GM10847 (cell line): Measurements from ENCODE around the gene PRPF31.

ENCODE experiments used
- POLR2A ChIP-seq: IDR thresholded peaks from 2 replicates; pipeline ENCODE4 v1.6.1; 2011; ENCODE audit not compliant: insufficient read length; ENCODE audit errors: extremely low read depth

Gene PRPF31

GRCh38 chr19:54115109-54116063 is at the start of gene PRPF31, which contains the start of gene TFPT:
TSS of gene PRPF31 (plus strand) at chr19:54115754. CDS start at chr19:54118279, 2,525 bp downstream.
TSS of gene TFPT (minus strand) at chr19:54115657. CDS start at chr19:54115269, 388 bp downstream.
- peak; percentile 60 for TF ChIP-seq POLR2A

- no peak for TF ChIP-seq POLR2A
Observed at GRCh38 chr19:54069470-54069869, 46.1 kb upstream of the PRPF31 start.

- TF ChIP-seq POLR2A: no peak
Observed at GRCh38 chr19:54073829-54074228, 41.7 kb upstream of the PRPF31 start.

- TF ChIP-seq POLR2A: no peak
Observed at GRCh38 chr19:54074851-54075250, 40.7 kb upstream of the PRPF31 start.

- TF ChIP-seq POLR2A: no peak
Observed at GRCh38 chr19:54077334-54077733, 38.2 kb upstream of the PRPF31 start.

GRCh38 chr19:54081032-54081431 is 34.5 kb upstream of the PRPF31 start, which contains the start of gene TARM1:
TSS of gene TARM1 (minus strand) at chr19:54081365. CDS start at chr19:54081340, 25 bp downstream.
- TF ChIP-seq POLR2A: no peak

- no peak for TF ChIP-seq POLR2A
Observed at GRCh38 chr19:54084410-54084809, 31.1 kb upstream of the PRPF31 start.

GRCh38 chr19:54094426-54095000 is 21.0 kb upstream of the PRPF31 start:
- TF ChIP-seq POLR2A: no peak

- no peak for TF ChIP-seq POLR2A
Observed at GRCh38 chr19:54095136-54095858, 20.3 kb upstream of the PRPF31 start.

- no peak for TF ChIP-seq POLR2A
Observed at GRCh38 chr19:54096617-54097106, 18.9 kb upstream of the PRPF31 start.

- no peak for TF ChIP-seq POLR2A
Observed at GRCh38 chr19:54099190-54099902, 16.2 kb upstream of the PRPF31 start.

- no peak for TF ChIP-seq POLR2A
Observed at GRCh38 chr19:54100561-54100960, 15.0 kb upstream of the PRPF31 start, which contains the start of gene OSCAR. TSS of gene OSCAR (minus strand) at chr19:54100803. CDS start at chr19:54100792, 11 bp downstream.

- TF ChIP-seq POLR2A: peak; percentile 54
Observed at GRCh38 chr19:54102421-54103169, 13.0 kb upstream of the PRPF31 start, which contains the start of gene NDUFA3. TSS of gene NDUFA3 (plus strand) at chr19:54102855. CDS start at chr19:54102879, 24 bp downstream.

GRCh38 chr19:54104998-54105715 is 10.4 kb upstream of the PRPF31 start:
- no peak for TF ChIP-seq POLR2A
